ENCODE measurements around the gene RAF1. TPM values are rescaled to one million over a fixed set of nuclear protein-coding genes. Genes with fewer than 3 reads are reported as not detected.

Gene RAF1
- total and polyA plus RNA-seq, 2 of the 8 experiments (the other 6 are each of a cell fraction or from before 2014, with no cell fraction given): 103 to 118 TPM

DNA sequence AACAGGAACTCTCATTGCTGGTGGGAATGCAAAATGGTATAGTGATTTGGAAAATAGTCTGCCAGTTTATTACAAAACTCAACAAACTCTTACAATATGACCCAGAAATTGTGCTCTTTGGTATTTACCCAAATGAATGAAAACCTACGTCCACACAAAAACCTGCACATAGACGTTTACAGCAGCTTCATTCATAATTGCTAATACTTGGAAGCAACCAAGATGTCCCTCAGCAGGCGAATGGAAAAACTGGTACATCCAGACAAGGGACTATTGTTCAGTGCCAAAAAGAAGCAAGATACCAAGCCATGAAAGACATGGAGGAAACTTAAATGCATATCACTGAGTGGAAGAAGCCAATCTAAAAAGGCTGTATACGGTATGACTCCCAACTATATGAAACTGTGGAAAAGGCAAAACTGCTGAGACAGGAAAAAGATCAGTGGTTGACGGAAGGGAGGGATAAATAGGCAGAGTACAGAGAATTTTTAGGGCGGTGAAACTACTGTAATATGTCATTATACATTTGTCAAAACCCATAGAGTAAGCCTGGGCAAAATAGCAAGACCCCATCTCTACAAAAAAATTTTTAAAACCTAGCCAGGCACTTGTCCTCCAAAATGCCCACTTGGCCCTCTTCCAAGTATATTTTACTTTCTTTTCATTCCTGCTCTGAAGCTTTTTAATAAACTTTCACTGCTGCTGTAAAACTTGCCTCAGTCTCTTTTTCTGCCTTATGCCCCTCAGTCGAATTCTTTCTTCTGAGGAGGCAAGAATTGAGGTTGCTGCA is 113.8 kb downstream of the RAF1 start (continued):
- TF ChIP-seq RFX5 (IDR thresholded peaks at IDR 0.05; ENCODE audit: borderline replicate concordance, low read depth, low read length): no peak
- TF ChIP-seq SAP30 (IDR thresholded peaks at IDR 0.05; ENCODE audit: insufficient read depth, insufficient replicate concordance, low read length): no peak
- TF ChIP-seq NRF1 (IDR thresholded peaks at IDR 0.05; ENCODE audit: low read depth, low read length): no peak
- no peak for TF ChIP-seq RXRA (IDR thresholded peaks at IDR 0.05; ENCODE audit: insufficient read depth, low read depth, low read length)
- TF ChIP-seq, protein P1, sequence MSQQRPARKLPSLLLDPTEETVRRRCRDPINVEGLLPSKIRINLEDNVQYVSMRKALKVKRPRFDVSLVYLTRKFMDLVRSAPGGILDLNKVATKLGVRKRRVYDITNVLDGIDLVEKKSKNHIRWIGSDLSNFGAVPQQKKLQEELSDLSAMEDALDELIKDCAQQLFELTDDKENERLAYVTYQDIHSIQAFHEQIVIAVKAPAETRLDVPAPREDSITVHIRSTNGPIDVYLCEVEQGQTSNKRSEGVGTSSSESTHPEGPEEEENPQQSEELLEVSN (IDR thresholded peaks at IDR 0.05): no peak
- TF ChIP-seq TBP (IDR thresholded peaks at IDR 0.05; ENCODE audit: low read depth, low read length): no peak
- TF ChIP-seq, protein P2, sequence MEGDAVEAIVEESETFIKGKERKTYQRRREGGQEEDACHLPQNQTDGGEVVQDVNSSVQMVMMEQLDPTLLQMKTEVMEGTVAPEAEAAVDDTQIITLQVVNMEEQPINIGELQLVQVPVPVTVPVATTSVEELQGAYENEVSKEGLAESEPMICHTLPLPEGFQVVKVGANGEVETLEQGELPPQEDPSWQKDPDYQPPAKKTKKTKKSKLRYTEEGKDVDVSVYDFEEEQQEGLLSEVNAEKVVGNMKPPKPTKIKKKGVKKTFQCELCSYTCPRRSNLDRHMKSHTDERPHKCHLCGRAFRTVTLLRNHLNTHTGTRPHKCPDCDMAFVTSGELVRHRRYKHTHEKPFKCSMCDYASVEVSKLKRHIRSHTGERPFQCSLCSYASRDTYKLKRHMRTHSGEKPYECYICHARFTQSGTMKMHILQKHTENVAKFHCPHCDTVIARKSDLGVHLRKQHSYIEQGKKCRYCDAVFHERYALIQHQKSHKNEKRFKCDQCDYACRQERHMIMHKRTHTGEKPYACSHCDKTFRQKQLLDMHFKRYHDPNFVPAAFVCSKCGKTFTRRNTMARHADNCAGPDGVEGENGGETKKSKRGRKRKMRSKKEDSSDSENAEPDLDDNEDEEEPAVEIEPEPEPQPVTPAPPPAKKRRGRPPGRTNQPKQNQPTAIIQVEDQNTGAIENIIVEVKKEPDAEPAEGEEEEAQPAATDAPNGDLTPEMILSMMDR (IDR thresholded peaks at IDR 0.05; ENCODE audit: control extremely low read depth in 1 of 3, insufficient read depth in 1 of 3, low read depth in 1 of 3, low read length in 3 of 3): no peak
- no peak for TF ChIP-seq CTBP2 (IDR thresholded peaks at IDR 0.05; ENCODE audit: borderline replicate concordance, insufficient read depth, insufficient read length, low read length)
- TF ChIP-seq CREB1 (IDR thresholded peaks at IDR 0.05): no peak
